T-cell (primary cell): ENCODE results near the gene NANOS2. TPM values are rescaled to one million over a fixed set of nuclear protein-coding genes. Genes with fewer than 3 reads are reported as not detected.

Experiments used
- ATAC-seq, 4 experiments: fragments of 200-7000 bp in 3 of 4; fragments of 150-1000 bp in 1 of 4; cut with Tn5 transposase; replicated peaks in 1 of 4; 1 replicate in 3 of 4; 2 replicates in 1 of 4; pipeline ENCODE4 v1.10.0; 2021; ENCODE audit warnings: moderate library complexity in 3 of 4, mild to moderate bottlenecking in 2 of 4, moderate number of reproducible peaks in 1 of 4
- CTCF ChIA-PET, 2 donors: fragments of 300-600 bp; sonication (Branson Sonifier 250); formaldehyde crosslinking; loops; one replicate each; lab custom pipeline; 2022; ENCODE audit warnings: antibody characterized with exemption in 2 of 2; lab: Charles Lee
- POLR2A ChIA-PET, 2 donors: fragments of 300-600 bp; sonication (Branson Sonifier 250); formaldehyde crosslinking; loops; one replicate each; lab custom pipeline; 2022; ENCODE audit warnings: antibody characterized with exemption in 2 of 2; lab: Charles Lee
- DNase-seq, 35 experiments: peaks; one replicate each; pipeline versions ENCODE4 v3.0.0 to v3.0.0-alpha.2; 2013 to 2023
- H3K27ac ChIP-seq: one replicate; pipeline ENCODE4 v1.5.1; 2013; ENCODE audit warnings: low read length
- H3K27me3 ChIP-seq, 2 experiments: replicated peaks in 1 of 2; 1 replicate in 1 of 2; 2 replicates in 1 of 2; pipeline versions ENCODE4 v1.6.1 to v1.7.0; 2013; ENCODE audit warnings: low read length in 1 of 2, mixed read lengths in 1 of 2; ENCODE audit not compliant: control insufficient read depth in 2 of 2, insufficient read depth in 2 of 2; ENCODE audit errors: extremely low read depth in 1 of 2
- H3K36me3 ChIP-seq, 2 donors: 1 replicate in 1 of 2; 2 replicates in 1 of 2; pipeline versions ENCODE4 v1.6.1 to v1.7.0; 2013; ENCODE audit warnings: low read length in 1 of 2; ENCODE audit not compliant: control insufficient read depth in 2 of 2, insufficient read depth in 1 of 2; ENCODE audit errors: extremely low read depth in 1 of 2
- H3K4me1 ChIP-seq, 2 experiments: 1 replicate in 1 of 2; 2 replicates in 1 of 2; pipeline versions ENCODE4 v1.6.1 to v1.7.0; 2013; ENCODE audit warnings: low read length in 2 of 2, mixed read lengths in 1 of 2; ENCODE audit not compliant: insufficient read depth in 2 of 2, control insufficient read depth in 1 of 2; ENCODE audit errors: extremely low read depth in 1 of 2
- H3K4me3 ChIP-seq, 2 donors: 1 replicate in 1 of 2; 2 replicates in 1 of 2; pipeline versions ENCODE4 v1.5.1 to v1.7.0; 2013; ENCODE audit warnings: mild to moderate bottlenecking in 2 of 2, low read length in 1 of 2, moderate library complexity in 1 of 2; ENCODE audit not compliant: control insufficient read depth in 1 of 2; ENCODE audit errors: extremely low read depth in 1 of 2
- H3K9me3 ChIP-seq: 2 replicates; pipeline ENCODE4 v1.7.0; 2013
- H3K27ac Mint-ChIP-seq, 2 donors: one replicate each; pipeline ENCODE4 v1.8.0; 2020 to 2021; ENCODE audit warnings: mild to moderate bottlenecking in 2 of 2, mixed read lengths in 2 of 2
- H3K27me3 Mint-ChIP-seq, 2 donors: one replicate each; pipeline ENCODE4 v1.8.0; 2021 to 2022; ENCODE audit warnings: mixed read lengths in 2 of 2
- H3K36me3 Mint-ChIP-seq: one replicate; pipeline ENCODE4 v1.8.0; 2021; ENCODE audit warnings: mixed read lengths
- H3K4me1 Mint-ChIP-seq, 3 donors: one replicate each; pipeline ENCODE4 v1.8.0; 2020 to 2022; ENCODE audit warnings: mixed read lengths in 3 of 3, mild to moderate bottlenecking in 1 of 3
- H3K4me3 Mint-ChIP-seq, 3 donors: one replicate each; pipeline ENCODE4 v1.8.0; 2020 to 2022; ENCODE audit warnings: mild to moderate bottlenecking in 3 of 3, mixed read lengths in 3 of 3, moderate library complexity in 3 of 3
- H3K9me3 Mint-ChIP-seq, 3 donors: one replicate each; pipeline ENCODE4 v1.8.0; 2020 to 2022; ENCODE audit warnings: mixed read lengths in 3 of 3
- WGBS: methylation state at CpG from one replicate; pipeline ENCODE4 v1.1.5; 2013; ENCODE audit warnings: missing lambda C conversion rate; ENCODE audit not compliant: insufficient coverage; 5-methylcytosine and 5-hydroxymethylcytosine counted together
- total RNA-seq, 35 experiments: library from RNA in 6 of 35; stranded (reverse) in 6 of 35; fragments of 120-200 nt in 1 of 35; gene quantifications; one replicate each; pipeline versions ENCODE4 v1.2.1 to v1.2.4 and lab custom pipeline; 2013 to 2026

The NANOS2 gene
- total RNA-seq, 5 donors from 2014 or later (not counting 1 experiment from before 2014, with no cell fraction given) = not detected

- Mint-ChIP-seq H3K27ac (no peak overlapping the region), H3K9me3 (no peaks in the 10 kb centered on the region), H3K4me1 (peaks cover 25 to 39% (median 26%) of the 10 kb centered on the region in 3 donors), H3K36me3 (no peaks in the 10 kb centered on the region), H3K27me3 (peaks cover 8 to 17% of the 10 kb centered on the region in 2 donors), H3K4me3 (peak overlapping the region in 1 of 3 donors; percentile 15)
- H3K27me3 ChIP-seq = peaks cover 0 to 37% of the 10 kb centered on the region in 2 experiments
- H3K27ac ChIP-seq = no peak overlapping the region
- H3K36me3 ChIP-seq = no peaks in the 10 kb centered on the region
- ChIA-PET POLR2A (interaction anchor here in 1 of 2 donors (0.5 kb wide), 1 partner anchor 378 kb away, joined by 3 read pairs; no protein-coding TSS in a partner anchor), CTCF (interaction anchor here (0.5 to 0.8 kb wide), 4 partner anchors 13 to 1550 kb away, joined by 3 to 6 read pairs (median 4); no protein-coding TSS in a partner anchor)
- DNase-seq = no peak
- 74% methylated on average over 6 of the region's 10 CpGs for WGBS
- H3K4me3 ChIP-seq = no peak overlapping the region
- H3K4me1 ChIP-seq = peaks cover 17 to 47% of the 10 kb centered on the region in 2 experiments
- no peak for ATAC-seq
- no peaks in the 10 kb centered on the region for H3K9me3 ChIP-seq
Measured at GRCh38 chr19:45881082-45881908, 33.3 kb downstream of the NANOS2 start.

GRCh38 chr19:45879971-45880370 is 34.6 kb downstream of the NANOS2 start:
- Histone ChIP-seq H3K27ac (no peak overlapping the region), H3K4me1 (peaks cover 16 to 44% of the 10 kb centered on the region in 2 experiments), H3K4me3 (no peak overlapping the region), H3K36me3 (no peaks in the 10 kb centered on the region), H3K9me3 (no peaks in the 10 kb centered on the region), H3K27me3 (peaks cover 0 to 49% of the 10 kb centered on the region in 2 experiments)
- Mint-ChIP-seq H3K4me3 (no peak overlapping the region), H3K27me3 (peaks cover 13 to 26% of the 10 kb centered on the region in 2 donors), H3K4me1 (peaks cover 25 to 37% (median 27%) of the 10 kb centered on the region in 3 donors), H3K9me3 (no peaks in the 10 kb centered on the region), H3K36me3 (peaks cover 3% of the 10 kb centered on the region), H3K27ac (peak overlapping the region in 1 of 2 donors; percentile 55)
- CTCF ChIA-PET = no interaction called here
- ATAC-seq (no peak), DNase-seq (no peak)
- POLR2A ChIA-PET = no interaction called here
- 80% methylated on average over 1 of the region's 2 CpGs for WGBS

- no peak overlapping the region for H3K27ac Mint-ChIP-seq
- no CpG with 5 or more reads among the region's 8 CpGs for WGBS
- CTCF ChIA-PET = interaction anchor here (0.6 kb wide), 2 partner anchors 55 to 109 kb away, joined by 3 to 5 read pairs; no protein-coding TSS in a partner anchor
Measured at GRCh38 chr19:45879055-45879454, 35.5 kb downstream of the NANOS2 start.

GRCh38 chr19:45878043-45878794 is 36.4 kb downstream of the NANOS2 start:
- Mint-ChIP-seq H3K27me3 (peaks cover 17 to 26% of the 10 kb centered on the region in 2 donors), H3K27ac (peak overlapping the region in 1 of 2 donors; percentile 16), H3K9me3 (no peaks in the 10 kb centered on the region), H3K4me1 (peaks cover 13 to 25% (median 21%) of the 10 kb centered on the region in 3 donors), H3K4me3 (peak overlapping the region in 1 of 3 donors; percentile 17), H3K36me3 (peaks cover 3% of the 10 kb centered on the region)
- 78% methylated on average over 10 of the region's 11 CpGs for WGBS
- ATAC-seq = no peak
- CTCF ChIA-PET = no interaction called here
- POLR2A ChIA-PET = no interaction called here
- no peak overlapping the region for H3K4me3 ChIP-seq
- H3K36me3 ChIP-seq = no peaks in the 10 kb centered on the region
- H3K27ac ChIP-seq = no peak overlapping the region
- H3K9me3 ChIP-seq = no peaks in the 10 kb centered on the region
- H3K4me1 ChIP-seq = peaks cover 6 to 26% of the 10 kb centered on the region in 2 experiments
- H3K27me3 ChIP-seq = peaks cover 0 to 53% of the 10 kb centered on the region in 2 experiments
- DNase-seq = no peak

More at GRCh38 chr19:45879055-45879454, 35.5 kb downstream of the NANOS2 start:
- Histone ChIP-seq H3K36me3 (no peaks in the 10 kb centered on the region), H3K27ac (no peak overlapping the region), H3K27me3 (peaks cover 0 to 53% of the 10 kb centered on the region in 2 experiments), H3K4me1 (peaks cover 11 to 35% of the 10 kb centered on the region in 2 experiments), H3K9me3 (no peaks in the 10 kb centered on the region), H3K4me3 (no peak overlapping the region)
- Mint-ChIP-seq H3K9me3 (no peaks in the 10 kb centered on the region), H3K27me3 (peaks cover 17 to 26% of the 10 kb centered on the region in 2 donors), H3K36me3 (peaks cover 3% of the 10 kb centered on the region), H3K4me1 (peaks cover 21 to 33% (median 27%) of the 10 kb centered on the region in 3 donors), H3K4me3 (no peak overlapping the region)
- DNase-seq = no peak
- ATAC-seq = no peak
- POLR2A ChIA-PET = no interaction called here

- DNase-seq (peak in 3 of 35 experiments; percentile 18 to 25 (median 22)), ATAC-seq (peak; percentile 48 to 71 (median 54))
- Mint-ChIP-seq H3K27me3 (peaks cover 17 to 26% of the 10 kb centered on the region in 2 donors), H3K27ac (peak overlapping the region in 1 of 2 donors; percentile 62), H3K4me3 (peak overlapping the region in 2 of 3 donors; percentile 37 to 53), H3K36me3 (peaks cover 3% of the 10 kb centered on the region), H3K9me3 (no peaks in the 10 kb centered on the region), H3K4me1 (peaks cover 8 to 19% (median 15%) of the 10 kb centered on the region in 3 donors)
- Histone ChIP-seq H3K27ac (no peak overlapping the region), H3K4me3 (peak overlapping the region in 1 of 2 donors; percentile 6), H3K4me1 (peaks cover 2 to 14% of the 10 kb centered on the region in 2 experiments), H3K27me3 (peaks cover 0 to 50% of the 10 kb centered on the region in 2 experiments), H3K36me3 (no peaks in the 10 kb centered on the region), H3K9me3 (no peaks in the 10 kb centered on the region)
- ChIA-PET CTCF (no interaction called here), POLR2A (no interaction called here)
- 14% methylated on average over 36 of the region's 41 CpGs for WGBS
Measured at GRCh38 chr19:45876411-45877197, 38.0 kb downstream of the NANOS2 start.
